Fibroblast of skin of scalp (primary cell): Measurements from ENCODE around the gene INPP5A.

ENCODE experiments used
- DNase-seq: peaks from one replicate; pipeline ENCODE4 v3.0.0-alpha.2; 2013

Gene INPP5A

GRCh38 chr10:132615341-132616169 is 78.0 kb downstream of the INPP5A start:
- no peak for DNase-seq

- no peak for DNase-seq
These were observed 78.8 kb downstream of the INPP5A start for GRCh38 chr10:132616170-132616995.

- DNase-seq, result no peak
These were observed 79.6 kb downstream of the INPP5A start for GRCh38 chr10:132616996-132617736.

- DNase-seq, result no peak
These were observed 80.1 kb downstream of the INPP5A start for GRCh38 chr10:132617737-132618052.

GRCh38 chr10:132618158-132618919 is 80.8 kb downstream of the INPP5A start:
- DNase-seq, result no peak

- DNase-seq, result no peak
These were observed 82.3 kb downstream of the INPP5A start for GRCh38 chr10:132619927-132620326.

GRCh38 chr10:132624061-132624846 is 86.7 kb downstream of the INPP5A start:
- DNase-seq, result no peak

- no peak for DNase-seq
These were observed 87.4 kb downstream of the INPP5A start for GRCh38 chr10:132624847-132625471.

GRCh38 chr10:132626019-132626760 is 88.6 kb downstream of the INPP5A start:
- DNase-seq, result no peak

GRCh38 chr10:132626761-132627665 is 89.4 kb downstream of the INPP5A start:
- DNase-seq, result no peak

GRCh38 chr10:132627666-132628531 is 90.3 kb downstream of the INPP5A start:
- DNase-seq, result peak; percentile 41

GRCh38 chr10:132628966-132629900 is 91.6 kb downstream of the INPP5A start:
- no peak for DNase-seq

- DNase-seq, result no peak
These were observed 92.6 kb downstream of the INPP5A start for GRCh38 chr10:132630156-132630555.

- no peak for DNase-seq
These were observed 93.2 kb downstream of the INPP5A start for GRCh38 chr10:132630666-132631337.

- no peak for DNase-seq
These were observed 93.8 kb downstream of the INPP5A start for GRCh38 chr10:132631338-132631735.

GRCh38 chr10:132632091-132632561 is 94.5 kb downstream of the INPP5A start:
- DNase-seq, result no peak
